Suppressor macrophage treated with lipopolysaccharide for 4 hours (primary cell): Measurements from ENCODE around the gene UNC13A.

ENCODE experiments used
- DNase-seq: peaks from one replicate; pipeline ENCODE4 v3.0.0-alpha.2; 2020

UNC13A gene

GRCh38 chr19:17687857-17688784 lies at the start of gene UNC13A:
Gene UNC13A (minus strand): TSS chr19:17688354. CDS start chr19:17688199, 155 bp downstream.
- DNase-seq: peak; percentile 42

GRCh38 chr19:17737690-17738153 lies 49.6 kb upstream of the UNC13A start:
- no peak for DNase-seq

DNA sequence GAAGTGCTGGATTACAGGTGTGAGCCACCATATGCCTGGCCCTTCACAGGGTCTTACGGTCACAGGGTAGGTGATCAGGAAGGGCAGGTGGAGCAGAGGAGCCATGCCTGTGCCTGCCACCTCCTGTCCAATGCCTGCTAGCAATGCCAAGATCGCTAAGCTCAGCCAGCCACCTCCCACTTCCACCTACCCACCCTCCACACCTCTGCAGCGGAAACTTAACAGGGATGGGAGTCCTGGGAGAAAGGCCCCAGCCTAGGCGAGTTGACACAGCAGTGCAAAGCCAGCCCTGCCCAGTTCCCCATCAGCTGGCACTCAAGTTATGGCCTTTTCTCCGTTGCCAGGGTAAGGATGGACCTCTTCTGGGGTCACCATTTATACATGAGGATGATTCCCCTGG lies 47.3 kb upstream of the UNC13A start:
- no peak for DNase-seq

DNA sequence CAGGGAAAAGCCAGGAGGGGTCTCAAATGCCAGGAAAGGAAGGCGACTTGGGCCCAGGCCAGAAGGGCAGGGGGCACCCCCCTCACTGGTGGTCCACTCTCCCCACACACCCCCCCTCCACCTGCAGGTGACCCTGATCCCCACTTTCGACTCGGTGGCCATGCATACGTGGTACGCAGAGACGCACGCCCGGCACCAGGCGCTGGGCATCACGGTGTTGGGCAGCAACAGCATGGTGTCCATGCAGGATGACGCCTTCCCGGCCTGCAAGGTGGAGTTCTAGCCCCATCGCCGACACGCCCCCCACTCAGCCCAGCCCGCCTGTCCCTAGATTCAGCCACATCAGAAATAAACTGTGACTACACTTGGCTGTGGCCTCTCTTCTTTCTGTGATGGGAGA lies 46.0 kb upstream of the UNC13A start:
- DNase-seq: no peak

GRCh38 chr19:17733127-17733526 lies 45.0 kb upstream of the UNC13A start:
- DNase-seq: no peak

DNA sequence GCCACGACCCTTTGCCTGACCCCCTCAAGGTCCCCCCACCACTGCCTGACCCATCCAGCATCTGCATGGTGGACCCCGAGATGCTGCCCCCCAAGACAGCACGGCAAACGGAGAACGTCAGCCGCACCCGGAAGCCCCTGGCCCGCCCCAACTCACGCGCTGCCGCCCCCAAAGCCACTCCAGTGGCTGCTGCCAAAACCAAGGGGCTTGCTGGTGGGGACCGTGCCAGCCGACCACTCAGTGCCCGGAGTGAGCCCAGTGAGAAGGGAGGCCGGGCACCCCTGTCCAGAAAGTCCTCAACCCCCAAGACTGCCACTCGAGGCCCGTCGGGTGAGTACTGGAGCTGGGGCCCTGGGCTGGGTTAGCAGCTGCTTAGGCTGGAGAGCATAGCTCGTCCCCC lies 39.7 kb upstream of the UNC13A start:
- no peak for DNase-seq

DNA sequence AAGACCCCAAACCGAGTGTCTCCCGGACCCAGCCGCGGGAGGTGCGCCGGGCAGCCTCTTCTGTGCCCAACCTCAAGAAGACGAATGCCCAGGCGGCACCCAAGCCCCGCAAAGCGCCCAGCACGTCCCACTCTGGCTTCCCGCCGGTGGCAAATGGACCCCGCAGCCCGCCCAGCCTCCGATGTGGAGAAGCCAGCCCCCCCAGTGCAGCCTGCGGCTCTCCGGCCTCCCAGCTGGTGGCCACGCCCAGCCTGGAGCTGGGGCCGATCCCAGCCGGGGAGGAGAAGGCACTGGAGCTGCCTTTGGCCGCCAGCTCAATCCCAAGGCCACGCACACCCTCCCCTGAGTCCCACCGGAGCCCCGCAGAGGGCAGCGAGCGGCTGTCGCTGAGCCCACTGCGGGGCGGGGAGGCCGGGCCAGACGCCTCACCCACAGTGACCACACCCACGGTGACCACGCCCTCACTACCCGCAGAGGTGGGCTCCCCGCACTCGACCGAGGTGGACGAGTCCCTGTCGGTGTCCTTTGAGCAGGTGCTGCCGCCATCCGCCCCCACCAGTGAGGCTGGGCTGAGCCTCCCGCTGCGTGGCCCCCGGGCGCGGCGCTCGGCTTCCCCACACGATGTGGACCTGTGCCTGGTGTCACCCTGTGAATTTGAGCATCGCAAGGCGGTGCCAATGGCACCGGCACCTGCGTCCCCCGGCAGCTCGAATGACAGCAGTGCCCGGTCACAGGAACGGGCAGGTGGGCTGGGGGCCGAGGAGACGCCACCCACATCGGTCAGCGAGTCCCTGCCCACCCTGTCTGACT lies 39.0 kb upstream of the UNC13A start:
- no peak for DNase-seq

GRCh38 chr19:17726136-17726741 lies 38.1 kb upstream of the UNC13A start:
- DNase-seq: no peak

DNA sequence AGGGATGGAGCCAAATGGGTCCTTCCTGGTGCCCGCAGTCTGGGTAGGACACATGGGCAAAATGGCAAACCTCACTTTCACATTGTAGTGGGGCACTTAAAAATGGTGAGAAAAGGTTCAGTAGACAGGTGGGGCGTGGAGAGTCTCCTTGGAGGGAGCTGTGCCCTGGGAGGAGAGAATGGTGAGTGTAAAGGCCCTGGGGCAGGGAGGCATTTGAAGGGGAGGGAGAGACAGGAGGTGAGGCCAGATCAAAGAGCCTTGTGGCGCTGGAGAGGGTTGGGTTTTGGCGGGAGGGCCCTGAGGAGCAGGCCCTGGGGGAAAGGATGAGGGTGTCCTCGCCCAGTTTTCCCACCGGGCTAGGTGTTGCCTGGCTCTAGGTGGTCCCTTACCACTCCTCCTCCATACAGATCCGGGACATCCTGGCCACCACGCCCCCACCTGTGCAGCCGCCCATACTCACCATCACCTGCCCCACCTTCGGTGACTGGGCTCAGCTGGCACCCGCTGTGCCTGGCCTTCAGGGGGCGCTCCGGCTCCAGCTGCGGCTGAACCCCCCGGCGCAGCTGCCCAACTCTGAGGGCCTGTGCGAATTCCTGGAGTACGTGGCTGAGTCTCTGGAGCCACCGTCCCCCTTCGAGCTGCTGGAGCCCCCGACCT lies 37.4 kb upstream of the UNC13A start:
- DNase-seq: no peak

- DNase-seq: no peak
Measured at GRCh38 chr19:17724655-17725054, 36.5 kb upstream of the UNC13A start.

DNA sequence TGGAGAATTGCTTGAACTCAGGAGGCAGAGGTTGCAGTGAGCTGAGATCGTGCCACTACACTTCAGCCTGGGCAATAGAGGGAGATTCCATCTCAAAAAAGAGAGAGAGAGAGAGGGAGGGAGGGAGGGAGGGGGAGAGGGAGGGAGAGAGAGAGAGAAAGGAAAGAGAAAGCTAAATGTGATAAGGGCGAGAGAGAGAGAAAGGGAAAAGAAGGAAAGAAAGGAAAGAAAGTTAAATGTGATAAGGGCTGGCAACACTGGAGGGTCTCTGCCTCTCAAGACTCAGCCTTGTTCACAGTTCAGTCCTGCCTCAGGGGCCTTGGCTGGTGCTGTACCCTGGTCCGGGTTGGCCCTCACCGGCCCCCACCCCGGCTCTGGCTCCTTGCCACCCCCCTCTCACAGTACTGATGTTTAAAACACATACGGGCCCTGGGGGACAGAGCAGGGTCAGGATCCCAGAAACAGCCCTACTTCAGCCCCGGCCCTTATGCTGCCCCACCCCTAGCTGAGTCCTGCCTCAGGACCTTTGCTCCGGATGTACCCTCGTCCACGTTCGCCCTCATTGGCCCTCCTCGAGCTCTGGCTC lies 34.6 kb upstream of the UNC13A start:
- DNase-seq: no peak

GRCh38 chr19:17721821-17722220 lies 33.7 kb upstream of the UNC13A start:
- DNase-seq: peak; percentile 95

GRCh38 chr19:17721111-17721628 lies 33.0 kb upstream of the UNC13A start:
- no peak for DNase-seq

DNA sequence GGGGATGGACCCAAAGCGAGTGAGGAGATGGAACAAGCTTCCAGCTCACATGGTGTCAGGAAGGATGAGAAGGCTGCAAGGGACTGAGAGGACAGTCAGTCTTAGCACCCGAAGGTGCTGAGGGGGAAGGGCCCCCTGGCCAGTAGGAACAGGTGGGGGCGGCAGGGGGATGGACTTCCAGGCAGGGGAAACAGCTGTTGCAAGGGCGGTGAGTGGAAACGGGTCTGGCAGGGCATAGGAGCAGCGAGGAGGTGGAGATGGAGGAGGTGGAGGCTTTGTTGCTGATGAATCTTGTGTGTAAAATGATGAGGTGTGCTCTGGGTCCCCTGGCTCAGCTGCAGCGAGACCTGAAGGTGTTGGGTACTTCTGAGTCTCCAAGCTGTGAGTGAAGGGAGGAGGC lies 32.3 kb upstream of the UNC13A start:
- no peak for DNase-seq

DNA sequence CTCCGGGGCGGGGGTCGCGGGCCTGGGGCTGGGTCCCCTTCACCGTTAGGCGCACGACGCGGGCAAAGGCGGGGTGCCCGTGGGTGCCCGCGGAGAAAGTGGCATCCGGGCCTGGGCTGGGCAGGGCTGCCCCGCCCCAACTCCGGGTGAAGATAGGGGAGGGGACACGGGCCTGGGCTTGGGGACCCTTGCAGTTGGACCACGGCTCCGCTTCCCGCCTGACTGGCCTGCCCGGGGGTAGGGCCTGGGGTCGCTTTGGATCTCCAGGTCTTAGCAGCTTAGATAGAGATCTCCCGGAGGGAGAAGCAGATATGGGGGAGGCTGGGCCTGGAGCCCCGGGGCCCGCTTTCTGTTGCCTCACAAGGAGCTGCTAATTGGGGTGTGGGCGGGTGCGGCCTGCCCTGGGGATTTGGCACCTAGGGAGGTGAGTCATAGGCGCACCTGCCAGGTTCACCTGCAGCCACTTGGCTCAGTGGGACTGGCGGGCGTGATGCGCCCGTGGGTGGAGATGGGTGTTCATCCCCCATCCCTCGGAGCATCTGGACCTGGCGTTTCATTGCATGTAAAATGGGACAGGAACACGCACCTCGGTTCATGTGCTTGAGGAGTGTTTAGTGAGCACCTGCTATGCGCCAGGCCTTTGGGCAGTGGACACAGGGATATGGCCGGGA lies 31.7 kb upstream of the UNC13A start:
- DNase-seq: no peak

GRCh38 chr19:17718947-17719711 lies 31.0 kb upstream of the UNC13A start, which contains the start of gene MAP1S:
Gene MAP1S (plus strand): TSS chr19:17719480. CDS start chr19:17719503, 23 bp downstream.
- DNase-seq: peak; percentile 64

- DNase-seq: peak; percentile 31
Measured at GRCh38 chr19:17718550-17718946, 30.4 kb upstream of the UNC13A start.

DNA sequence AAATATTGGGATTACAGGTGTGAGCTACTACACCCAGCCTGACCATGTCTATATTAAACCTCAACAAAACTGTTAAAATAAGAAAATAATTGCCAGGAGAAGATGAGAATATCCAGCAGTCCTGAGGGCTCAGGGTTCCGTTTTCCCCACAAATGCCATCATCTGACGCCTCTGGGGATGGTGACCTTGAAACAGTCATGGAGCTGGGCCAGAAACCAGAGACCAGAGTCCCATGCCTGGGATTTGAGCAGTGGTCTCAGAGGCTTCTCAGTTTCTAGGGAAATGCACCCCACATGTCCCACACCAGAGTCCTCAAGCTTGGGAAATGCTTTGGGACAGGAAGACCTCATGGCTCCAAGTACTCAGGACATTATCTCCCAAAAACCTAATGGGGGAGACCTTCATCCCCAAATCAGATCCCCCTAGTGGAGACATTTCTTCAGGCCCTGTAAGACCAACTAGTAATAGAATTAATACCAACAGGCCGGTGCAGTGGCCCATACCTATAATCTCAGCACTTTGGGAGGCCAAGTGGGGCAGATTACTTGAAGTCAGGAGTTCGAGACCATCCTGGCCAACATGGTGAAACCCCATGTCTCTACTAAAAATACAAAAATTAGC lies 28.3 kb upstream of the UNC13A start:
- no peak for DNase-seq

GRCh38 chr19:17711851-17712250 lies 23.7 kb upstream of the UNC13A start:
- DNase-seq: no peak

GRCh38 chr19:17706750-17707181 lies 18.6 kb upstream of the UNC13A start:
- DNase-seq: no peak
